GM19324 (cell line): ENCODE data around the gene CTSE.
"Not testable (repeated sequence)": the region's sequence is repeated elsewhere in the genome, so short reads cannot be mapped to it uniquely, and the experiment has no call there.

Source experiments
- ATAC-seq: cut with Tn5 transposase; IDR thresholded peaks from one replicate; pipeline ENCODE4 v1.9.1; 2021; ENCODE audit warnings: mild to moderate bottlenecking, moderate library complexity; ENCODE audit not compliant: unreplicated experiment, low FRiP score

CTSE gene

GRCh38 chr1:206023695-206024094, at the start of gene CTSE:
CTSE (minus strand) TSS chr1:206023895; CDS start chr1:206023791, 104 bp downstream.
- no peak for ATAC-seq

DNA sequence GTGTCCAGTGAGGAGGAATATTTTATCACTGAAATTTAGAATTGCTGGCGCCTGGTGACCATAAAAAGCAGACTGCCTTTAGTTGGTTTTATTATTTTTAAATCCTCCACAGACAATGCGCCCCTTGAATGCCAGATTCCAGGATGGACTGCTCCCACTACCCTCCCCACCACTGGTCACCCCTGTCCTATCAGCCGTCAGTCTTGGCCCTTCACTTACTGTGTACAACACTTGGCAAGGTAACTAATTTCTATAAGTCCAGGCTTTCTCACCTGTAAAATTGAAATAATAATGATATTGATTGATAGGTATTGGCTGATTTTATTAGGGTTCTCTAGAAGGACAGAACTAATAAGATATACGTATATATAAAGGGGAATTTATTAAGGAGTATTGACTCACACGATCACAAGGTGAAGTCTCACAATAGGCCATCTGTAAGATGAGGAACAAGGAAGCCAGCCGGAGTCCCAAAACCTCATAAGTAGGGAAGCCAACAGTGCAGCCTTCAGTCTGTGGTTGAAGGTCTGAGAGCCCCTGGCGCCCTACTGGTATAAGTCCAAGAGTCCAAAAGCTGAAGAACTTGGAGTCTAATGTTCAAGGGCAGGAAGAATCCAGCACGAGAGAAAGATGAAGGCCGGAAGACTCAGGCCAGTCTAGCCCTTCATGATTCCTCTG, 47.1 kb upstream of the CTSE start:
- no peak for ATAC-seq

DNA sequence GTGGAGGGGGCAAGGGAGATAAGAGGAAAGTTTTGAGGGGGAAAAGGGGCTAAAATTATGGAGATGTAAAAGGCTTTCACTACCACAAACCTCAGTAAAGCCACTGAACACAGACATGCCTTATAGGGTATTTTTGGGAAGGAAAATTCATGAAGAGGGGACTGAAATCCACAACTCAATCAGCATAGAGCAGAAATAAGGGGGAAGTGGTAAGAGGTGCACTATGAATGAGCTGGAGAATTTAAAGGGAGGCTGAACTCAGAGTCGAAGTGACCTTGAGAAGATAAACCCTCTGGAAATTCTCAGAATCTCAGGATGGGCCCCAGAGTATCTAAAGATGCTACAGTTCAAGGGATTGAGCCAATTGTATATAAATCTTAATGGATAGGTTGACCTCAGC, 44.6 kb upstream of the CTSE start:
- no peak for ATAC-seq

GRCh38 chr1:206067486-206068227, 44.0 kb upstream of the CTSE start:
- ATAC-seq = no peak

- ATAC-seq = peak; percentile 74
Observed at GRCh38 chr1:206066479-206067171, 42.9 kb upstream of the CTSE start.

DNA sequence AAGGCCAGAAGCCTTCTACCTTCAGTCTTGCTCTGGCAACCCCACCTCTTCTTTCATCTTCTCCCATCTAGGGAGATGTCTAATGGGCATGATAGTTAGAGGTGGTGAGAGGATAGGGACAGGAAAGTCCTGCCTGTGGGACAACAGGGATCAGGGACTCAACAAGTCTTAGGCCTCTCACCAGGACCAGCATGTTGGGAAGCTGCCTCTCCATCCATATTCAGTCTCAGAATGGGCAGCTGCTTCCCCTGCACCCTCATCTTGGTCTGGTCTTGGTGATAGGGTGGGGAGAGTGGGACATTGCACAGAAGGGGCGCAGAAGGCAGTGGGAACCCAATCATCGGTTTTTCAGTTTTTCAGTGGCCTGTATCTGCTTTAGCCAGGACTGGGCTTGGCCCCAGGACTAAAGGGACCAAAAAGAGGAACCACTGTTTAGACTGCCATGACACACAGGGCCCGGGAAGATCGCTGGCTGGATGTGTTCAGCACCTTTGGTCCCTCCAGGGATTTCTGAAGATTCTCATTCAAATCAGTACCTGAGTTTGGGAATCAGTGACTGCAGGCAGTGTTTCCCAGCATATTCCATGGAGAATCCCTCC, 42.0 kb upstream of the CTSE start:
- ATAC-seq = no peak

GRCh38 chr1:206064501-206064900, 40.8 kb upstream of the CTSE start:
- not testable (repeated sequence) for ATAC-seq

DNA sequence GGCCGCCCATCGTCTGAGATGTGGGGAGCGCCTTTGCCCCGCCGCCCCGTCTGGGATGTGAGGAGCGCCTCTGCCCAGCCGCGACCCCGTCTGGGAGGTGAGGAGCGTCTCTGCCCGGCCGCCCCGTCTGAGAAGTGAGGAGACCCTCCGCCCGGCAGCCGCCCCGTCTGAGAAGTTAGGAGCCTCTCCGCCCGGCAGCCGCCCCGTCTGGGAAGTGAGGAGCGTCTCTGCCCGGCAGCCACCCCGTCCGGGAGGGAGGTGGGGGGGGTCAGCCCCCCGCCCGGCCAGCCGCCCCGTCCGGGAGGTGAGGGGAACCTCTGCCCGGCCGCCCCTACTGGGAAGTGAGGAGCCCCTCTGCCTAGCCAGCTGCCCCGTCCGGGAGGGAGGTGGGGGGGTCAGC, 40.3 kb upstream of the CTSE start:
- not testable (repeated sequence) for ATAC-seq

DNA sequence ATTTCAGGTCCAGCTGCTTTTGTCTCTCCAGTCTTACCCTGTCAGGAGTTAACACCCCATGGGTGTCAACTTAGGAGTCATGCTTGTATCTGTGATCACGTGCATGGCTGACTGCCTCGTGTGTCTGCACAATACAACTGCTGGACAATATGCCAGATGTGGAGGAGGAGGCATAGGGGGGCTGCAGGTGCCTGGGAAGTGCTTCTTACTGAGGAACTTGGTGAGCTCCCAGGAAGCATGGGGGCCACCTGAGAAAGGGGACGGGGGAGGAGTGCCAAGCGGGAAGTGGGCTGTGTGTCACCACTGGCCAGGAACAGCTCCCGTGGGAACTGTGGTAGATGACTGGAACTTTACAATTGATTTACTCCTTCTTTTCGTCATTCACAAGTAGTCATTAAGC, 38.8 kb upstream of the CTSE start:
- no peak for ATAC-seq

DNA sequence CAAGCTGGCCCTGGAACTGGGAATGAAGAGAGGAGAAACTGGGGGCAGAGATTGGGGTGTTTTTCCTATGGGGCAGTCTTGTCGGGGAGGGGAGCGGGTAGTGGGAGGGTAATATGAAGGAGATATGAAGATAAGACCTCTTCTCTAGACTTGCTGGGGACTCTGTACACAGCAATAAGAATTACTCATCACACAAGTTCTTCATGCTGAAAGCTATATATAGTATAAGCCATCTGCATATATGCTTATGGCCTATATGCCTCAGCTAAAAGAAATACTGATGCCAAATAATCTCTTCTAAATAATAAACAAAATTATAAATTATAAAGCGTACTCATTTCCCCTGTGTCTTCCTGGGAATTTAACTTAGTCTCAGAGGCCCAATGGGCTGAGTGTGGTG, 37.1 kb upstream of the CTSE start:
- ATAC-seq = no peak

DNA sequence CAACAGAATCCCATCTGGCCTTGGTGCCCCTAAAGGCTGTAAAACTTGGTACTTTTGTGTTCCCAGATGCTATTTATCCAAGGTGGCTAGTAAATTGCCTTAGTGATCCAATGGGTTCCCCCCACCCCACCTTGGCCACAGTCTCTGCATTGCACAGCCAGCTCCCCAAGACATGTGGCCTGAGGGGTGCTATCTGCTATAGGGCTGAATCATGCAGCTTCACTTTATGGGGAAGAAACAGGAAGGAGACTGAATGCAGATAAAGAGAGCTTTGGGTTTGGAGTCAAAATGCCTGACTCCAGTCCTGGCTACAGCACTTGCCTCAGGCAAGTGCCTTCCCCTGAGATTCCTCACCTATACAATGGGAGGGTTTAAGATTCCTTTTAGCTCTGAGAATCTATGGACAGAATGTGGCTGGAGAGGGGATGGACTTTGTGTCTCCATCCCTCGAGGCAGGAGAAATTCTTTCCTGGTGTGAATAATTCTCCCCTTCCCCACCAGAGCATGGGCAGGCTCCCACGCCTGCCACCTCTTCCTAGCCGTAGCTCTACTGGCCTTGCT, 35.7 kb upstream of the CTSE start:
- no peak for ATAC-seq

DNA sequence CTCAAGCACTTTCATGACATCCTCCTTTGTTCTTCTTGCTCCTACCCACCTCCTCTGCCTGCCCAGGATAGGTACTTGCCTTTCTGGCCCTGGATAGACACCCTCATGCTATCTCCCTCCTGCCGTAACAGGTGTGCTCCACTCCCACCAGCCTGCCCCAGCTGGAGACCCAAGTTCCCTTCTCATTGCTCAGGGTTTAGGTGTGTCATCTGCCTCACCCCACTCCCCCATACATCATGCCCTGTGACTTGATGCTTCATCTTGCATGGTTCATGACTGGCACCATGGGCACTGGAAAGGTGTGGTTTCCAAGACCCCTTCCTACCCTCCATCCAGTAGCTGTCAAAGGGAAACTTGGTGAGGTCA, 35.2 kb upstream of the CTSE start:
- ATAC-seq = no peak

DNA sequence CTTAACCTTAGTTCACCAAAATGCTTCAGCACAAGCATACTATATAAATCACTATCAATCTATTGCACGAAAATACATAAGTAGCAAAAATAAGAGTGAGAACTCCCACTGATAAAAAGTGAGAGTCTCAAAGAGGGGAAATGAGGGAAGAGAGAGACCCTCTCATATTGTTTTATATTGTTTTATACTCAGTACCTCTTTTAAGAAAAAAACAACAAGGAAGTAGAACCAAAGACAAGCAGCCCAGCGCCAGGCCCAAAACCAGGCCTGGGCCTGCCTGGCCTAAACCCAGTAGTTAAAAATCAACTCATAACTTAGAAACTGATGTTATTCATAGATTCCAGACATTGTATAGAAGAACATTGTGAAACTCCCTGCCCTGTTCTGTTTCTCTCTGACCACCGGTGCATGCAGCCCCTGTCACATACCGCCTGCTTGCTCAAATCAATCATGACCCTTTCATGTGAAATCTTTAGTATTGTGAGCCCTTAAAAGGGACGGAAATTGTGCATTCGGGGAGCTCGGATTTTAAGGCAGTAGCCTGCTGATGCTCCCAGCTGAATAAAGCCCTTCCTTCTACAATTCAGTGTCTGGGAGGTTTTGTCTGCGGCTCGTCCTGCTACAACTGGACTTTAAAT, 34.7 kb upstream of the CTSE start:
- not testable (repeated sequence) for ATAC-seq

GRCh38 chr1:206055639-206056323, 32.1 kb upstream of the CTSE start:
- ATAC-seq = not testable (repeated sequence)

GRCh38 chr1:206055069-206055625, 31.5 kb upstream of the CTSE start:
- not testable (repeated sequence) for ATAC-seq

DNA sequence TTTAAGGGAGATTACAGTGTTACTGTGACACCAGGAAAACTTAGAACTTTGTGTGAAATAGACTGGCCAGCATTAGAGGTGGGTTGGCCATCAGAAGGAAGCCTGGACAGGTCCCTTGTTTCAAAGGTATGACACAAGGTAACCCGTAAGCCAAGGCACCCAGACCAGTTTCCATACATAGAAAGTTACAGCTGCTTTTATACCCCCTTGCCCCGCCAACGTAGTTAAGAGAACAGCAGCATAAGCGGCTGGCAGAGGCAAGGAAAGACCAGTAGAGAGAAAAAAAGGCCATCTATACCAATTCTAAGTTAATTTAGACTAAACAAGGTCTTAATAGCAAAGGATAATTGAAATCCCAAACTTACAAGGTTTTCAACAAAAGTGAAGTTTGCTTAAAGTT, 29.9 kb upstream of the CTSE start:
- not testable (repeated sequence) for ATAC-seq

GRCh38 chr1:206052919-206053610, 29.4 kb upstream of the CTSE start, which contains the start of gene RHEX:
RHEX (plus strand) TSS chr1:206053173; CDS start chr1:206097829, 44,656 bp downstream.
- ATAC-seq = not testable (repeated sequence)

- not testable (repeated sequence) for ATAC-seq
Observed at GRCh38 chr1:206052231-206052865, 28.7 kb upstream of the CTSE start.
